Caco-2 (cell line): Measurements from ENCODE around the gene TSPAN15. TPM values are rescaled to one million over a fixed set of nuclear protein-coding genes. Genes with fewer than 3 reads are reported as not detected.

Experiments used
- BruUV-seq: library from RNA; stranded (reverse); fragments of 400-500 nt; replicated peaks from 2 replicates; lab custom pipeline; 2021; lab: Mats Ljungman, UMichigan
- CTCF ChIA-PET: fragments of 300-600 bp; sonication (Branson Sonifier 250); formaldehyde crosslinking; loops from one replicate; lab custom pipeline; 2022; ENCODE audit warnings: antibody characterized with exemption; lab: Charles Lee
- POLR2A ChIA-PET: fragments of 300-600 bp; sonication (Branson Sonifier 250); formaldehyde crosslinking; loops from one replicate; lab custom pipeline; 2022; ENCODE audit warnings: antibody characterized with exemption; lab: Charles Lee
- DNase-seq, 2 experiments: peaks; one replicate each; pipeline versions ENCODE4 v3.0.0 to v3.0.0-alpha.2; 2020 to 2022
- H3K27me3 ChIP-seq: replicated peaks from 2 replicates; pipeline ENCODE4 v1.6.0; 2011; ENCODE audit warnings: low read length; ENCODE audit not compliant: control insufficient read depth, insufficient read depth
- H3K36me3 ChIP-seq: 2 replicates; pipeline ENCODE4 v1.5.1; 2011; ENCODE audit warnings: low read length; ENCODE audit not compliant: control insufficient read depth, insufficient read depth
- H3K4me1 ChIP-seq: fragments of 250-450 bp; sonication (Bioruptor Pico); 2 replicates; pipeline ENCODE4 v1.5.1; 2020; ENCODE audit warnings: mild to moderate bottlenecking
- H3K4me3 ChIP-seq: 2 replicates; pipeline ENCODE4 v1.5.1; 2011; ENCODE audit warnings: low read depth, mild to moderate bottlenecking, control low read depth, low read length
- H3K9me3 ChIP-seq: fragments of 250-450 bp; sonication (Bioruptor Pico); 2 replicates; pipeline ENCODE4 v1.5.1; 2020; ENCODE audit warnings: mild to moderate bottlenecking, moderate library complexity
- H3K27ac Mint-ChIP-seq: one replicate; pipeline ENCODE4 v1.8.0; 2022; ENCODE audit warnings: mixed read lengths; ENCODE audit not compliant: unreplicated experiment
- H3K27me3 Mint-ChIP-seq: one replicate; pipeline ENCODE4 v1.8.0; 2022; ENCODE audit warnings: mixed read lengths; ENCODE audit not compliant: insufficient read depth, unreplicated experiment
- H3K36me3 Mint-ChIP-seq: one replicate; pipeline ENCODE4 v1.8.0; 2022; ENCODE audit warnings: mild to moderate bottlenecking, mixed read lengths; ENCODE audit not compliant: insufficient read depth, unreplicated experiment
- H3K4me1 Mint-ChIP-seq: one replicate; pipeline ENCODE4 v1.8.0; 2022; ENCODE audit warnings: low read depth, mixed read lengths; ENCODE audit not compliant: unreplicated experiment
- H3K4me3 Mint-ChIP-seq: one replicate; pipeline ENCODE4 v1.8.0; 2022; ENCODE audit warnings: mild to moderate bottlenecking, moderate library complexity, mixed read lengths; ENCODE audit not compliant: unreplicated experiment
- H3K9me3 Mint-ChIP-seq: one replicate; pipeline ENCODE4 v1.8.0; 2022; ENCODE audit warnings: mixed read lengths; ENCODE audit not compliant: unreplicated experiment
- CTCF ChIP-seq, 2 experiments: fragments of 200-600 bp in 1 of 2; IDR thresholded peaks; 1 replicate in 1 of 2; 2 replicates in 1 of 2; pipeline versions ENCODE4 v1.5.1 to v1.8.0; 2011 to 2022; ENCODE audit warnings: antibody characterized with exemption in 1 of 2, control low read depth in 1 of 2, inconsistent platforms in 1 of 2, low read depth in 1 of 2, low read length in 1 of 2, mild to moderate bottlenecking in 1 of 2, moderate library complexity in 1 of 2; ENCODE audit not compliant: insufficient read depth in 1 of 2, severe bottlenecking in 1 of 2, unreplicated experiment in 1 of 2
- intact Hi-C: fragments of 100-400 bp; cut with micrococcal nuclease; formaldehyde crosslinking; loops from one replicate; pipeline ENCODE4 v1.10.0; 2022; ENCODE audit not compliant: unreplicated experiment
- total RNA-seq: library from RNA; stranded (reverse); gene quantifications from 2 replicates; pipeline ENCODE4 v1.2.3, GENCODE V29; 2022

TSPAN15 gene
- total RNA-seq, 1 experiment from 2014 or later, result 86.5 TPM

- Mint-ChIP-seq H3K4me1 (peaks cover 39% of the 10 kb centered on the region), H3K36me3 (peaks cover 12% of the 10 kb centered on the region), H3K27ac (peak overlapping the region; percentile 52), H3K27me3 (no peaks in the 10 kb centered on the region), H3K9me3 (no peaks in the 10 kb centered on the region), H3K4me3 (no peak overlapping the region)
- TF ChIP-seq CTCF (IDR thresholded peaks at IDR 0.05; ENCODE audit: insufficient read depth in 1 of 2, low read depth in 1 of 2, low read length in 1 of 2, severe bottlenecking in 1 of 2, unreplicated experiment in 1 of 2), result no peak
- no peaks in the 10 kb centered on the region for H3K9me3 ChIP-seq
- DNase-seq, result no peak
- H3K4me1 ChIP-seq, result peaks cover 40% of the 10 kb centered on the region
- ChIA-PET CTCF (interaction anchor here (1.7 kb wide), 1 partner anchor 9 kb away, joined by 4 read pairs; no protein-coding TSS in a partner anchor), POLR2A (no interaction called here)
- intact Hi-C loops, result loop anchor here (2.0 kb wide), 1 partner anchor 24 kb away; no protein-coding TSS in a partner anchor
- no peaks in the 10 kb centered on the region for H3K27me3 ChIP-seq
- no TSS peak for BruUV-seq
- no peak overlapping the region for H3K4me3 ChIP-seq
- no peaks in the 10 kb centered on the region for H3K36me3 ChIP-seq
These were observed 8.0 kb downstream of the TSPAN15 start for GRCh38 chr10:69459101-69459790.

- Histone ChIP-seq H3K36me3 (no peaks in the 10 kb centered on the region), H3K4me1 (peaks cover 48% of the 10 kb centered on the region), H3K4me3 (no peak overlapping the region), H3K27me3 (no peaks in the 10 kb centered on the region), H3K9me3 (no peaks in the 10 kb centered on the region)
- H3K4me3 Mint-ChIP-seq, result no peak overlapping the region
- BruUV-seq, result no TSS peak
- peaks cover 39% of the 10 kb centered on the region for H3K4me1 Mint-ChIP-seq
- H3K27me3 Mint-ChIP-seq, result no peaks in the 10 kb centered on the region
- ChIA-PET POLR2A (no interaction called here), CTCF (interaction anchor here (1.7 kb wide), 1 partner anchor 9 kb away, joined by 4 read pairs; no protein-coding TSS in a partner anchor)
- no peak overlapping the region for H3K27ac Mint-ChIP-seq
- no peaks in the 10 kb centered on the region for H3K9me3 Mint-ChIP-seq
- TF ChIP-seq CTCF (IDR thresholded peaks at IDR 0.05; ENCODE audit: insufficient read depth in 1 of 2, low read depth in 1 of 2, low read length in 1 of 2, severe bottlenecking in 1 of 2, unreplicated experiment in 1 of 2), result no peak
- intact Hi-C loops, result loop anchor here (2.0 kb wide), 1 partner anchor 23 kb away; no protein-coding TSS in a partner anchor
- DNase-seq, result no peak
- H3K36me3 Mint-ChIP-seq, result peaks cover 12% of the 10 kb centered on the region
These were observed 8.8 kb downstream of the TSPAN15 start for GRCh38 chr10:69459893-69460575.

- no peaks in the 10 kb centered on the region for H3K9me3 ChIP-seq
- no peaks in the 10 kb centered on the region for H3K27me3 ChIP-seq
- H3K4me3 ChIP-seq, result no peak overlapping the region
- intact Hi-C loops, result no loop called here
- no peak for DNase-seq
- no peaks in the 10 kb centered on the region for H3K36me3 ChIP-seq
- no peak for TF ChIP-seq CTCF (IDR thresholded peaks at IDR 0.05; ENCODE audit: insufficient read depth in 1 of 2, low read depth in 1 of 2, low read length in 1 of 2, severe bottlenecking in 1 of 2, unreplicated experiment in 1 of 2)
- POLR2A ChIA-PET, result no interaction called here
- Mint-ChIP-seq H3K9me3 (no peaks in the 10 kb centered on the region), H3K4me1 (peaks cover 33% of the 10 kb centered on the region), H3K27ac (no peak overlapping the region), H3K4me3 (no peak overlapping the region), H3K36me3 (peaks cover 14% of the 10 kb centered on the region), H3K27me3 (no peaks in the 10 kb centered on the region)
- BruUV-seq, result no TSS peak
- H3K4me1 ChIP-seq, result peaks cover 48% of the 10 kb centered on the region
- CTCF ChIA-PET, result interaction anchor here (1.7 kb wide), 1 partner anchor 10 kb away, joined by 4 read pairs; no protein-coding TSS in a partner anchor
These were observed 9.4 kb downstream of the TSPAN15 start for GRCh38 chr10:69460576-69461242.
